Jurkat, Clone E6-1 (cell line): Measurements from ENCODE around the gene DCLRE1A.

Source experiments
- DNase-seq: peaks from one replicate; pipeline ENCODE4 v3.0.0-alpha.2; 2011; ENCODE audit warnings: low read depth, low spot score
- H3K4me3 ChIP-seq: 2 replicates; pipeline ENCODE4 v1.5.1; 2011; ENCODE audit warnings: mild to moderate bottlenecking, low read length, control low read depth, moderate library complexity

DCLRE1A gene

DNA sequence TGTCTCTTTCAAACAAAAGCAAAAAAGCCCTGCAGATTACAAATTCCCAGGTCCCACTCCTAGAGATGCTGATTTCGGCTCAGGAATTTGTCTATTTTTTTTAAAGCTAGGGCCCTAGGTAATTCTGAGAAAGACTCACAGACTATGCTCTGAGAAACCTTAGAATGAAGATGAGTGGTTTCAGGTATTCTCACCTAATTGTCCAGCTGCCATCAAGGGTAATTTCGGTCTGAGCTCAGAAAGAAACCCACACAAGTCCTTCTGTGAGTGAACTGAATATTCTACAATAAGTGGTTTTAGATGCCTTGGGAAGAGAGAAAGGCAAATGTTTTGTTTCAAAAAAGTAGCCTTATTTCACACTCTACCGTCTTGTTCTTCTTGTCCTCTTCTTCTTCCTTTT, 45.7 kb downstream of the DCLRE1A start:
- no peak for DNase-seq
- H3K4me3 ChIP-seq = no peak overlapping the region

- no peak overlapping the region for H3K4me3 ChIP-seq
- no peak for DNase-seq
These were observed 47.4 kb downstream of the DCLRE1A start for GRCh38 chr10:113806503-113806902.

DNA sequence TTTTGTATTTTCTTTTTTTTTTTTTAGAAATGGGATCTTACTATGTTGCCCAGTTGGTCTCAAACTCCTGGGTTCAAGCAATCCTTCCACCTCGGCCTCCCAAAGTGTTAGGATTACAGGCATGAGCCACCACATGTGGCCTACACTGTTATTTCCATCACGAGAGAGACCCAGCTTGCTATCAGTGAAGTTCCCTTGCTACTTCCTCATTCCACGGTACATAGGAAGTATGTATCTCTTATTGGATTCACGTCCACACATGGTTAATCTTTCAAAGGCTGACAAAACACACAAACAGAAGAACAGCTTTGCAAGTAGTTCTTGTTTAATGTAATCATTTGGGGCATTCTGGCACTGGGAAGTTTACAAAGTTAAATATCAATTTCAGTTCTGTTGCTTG, 50.9 kb downstream of the DCLRE1A start:
- H3K4me3 ChIP-seq = no peak overlapping the region
- no peak for DNase-seq

GRCh38 chr10:113801569-113801968, 52.3 kb downstream of the DCLRE1A start:
- DNase-seq = no peak
- no peak overlapping the region for H3K4me3 ChIP-seq

DNA sequence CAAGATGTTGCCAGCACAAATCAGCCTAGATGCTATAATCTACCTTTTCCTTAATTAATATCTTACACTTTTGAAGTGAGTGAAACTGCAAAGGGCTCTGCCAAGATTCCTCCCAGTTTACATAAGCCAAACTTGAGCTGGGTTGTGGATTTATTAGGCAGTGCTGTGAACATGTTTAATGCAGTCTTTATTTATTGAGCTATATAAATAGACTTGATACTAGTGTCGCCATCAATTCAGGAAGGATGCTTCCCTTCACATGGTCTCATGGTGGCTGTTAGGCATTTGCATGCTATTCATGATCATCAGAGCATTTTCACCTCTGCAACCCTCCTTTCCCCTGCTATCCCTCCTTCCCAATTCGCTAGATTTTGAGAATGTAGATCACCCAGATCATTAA, 62.2 kb downstream of the DCLRE1A start:
- DNase-seq = no peak
- H3K4me3 ChIP-seq = no peak overlapping the region

DNA sequence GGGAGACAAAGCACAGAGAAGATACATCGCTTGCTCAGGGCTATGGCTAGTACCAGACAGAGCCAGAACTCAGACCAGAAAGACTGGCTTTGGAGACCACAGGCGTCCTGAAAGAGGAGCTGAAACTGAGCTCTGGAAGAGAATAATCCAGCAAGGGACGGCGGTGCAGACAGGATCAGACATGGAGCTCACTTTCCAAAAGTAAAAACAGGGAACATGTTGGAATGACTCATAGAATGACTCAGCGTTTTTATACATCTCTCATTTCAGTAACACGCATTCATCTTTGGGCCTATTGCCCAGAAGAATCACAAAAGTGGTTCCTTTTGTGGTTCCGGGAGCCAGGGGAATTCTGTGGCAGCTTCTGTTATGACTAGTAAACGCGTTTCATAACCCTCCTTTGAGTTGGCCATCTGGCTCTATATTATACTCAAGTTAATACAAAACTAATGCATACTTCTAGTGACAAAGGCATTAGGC, 65.2 kb downstream of the DCLRE1A start:
- no peak for DNase-seq
- no peak overlapping the region for H3K4me3 ChIP-seq
